Left forelimb (tissue), 1 donor: ENCODE measurements around the gene MAP2.

Experiments used
- DNase-seq: peaks from one replicate; pipeline ENCODE4 v3.0.0-alpha.2; 2018; ENCODE audit warnings: low spot score

MAP2 gene

DNA sequence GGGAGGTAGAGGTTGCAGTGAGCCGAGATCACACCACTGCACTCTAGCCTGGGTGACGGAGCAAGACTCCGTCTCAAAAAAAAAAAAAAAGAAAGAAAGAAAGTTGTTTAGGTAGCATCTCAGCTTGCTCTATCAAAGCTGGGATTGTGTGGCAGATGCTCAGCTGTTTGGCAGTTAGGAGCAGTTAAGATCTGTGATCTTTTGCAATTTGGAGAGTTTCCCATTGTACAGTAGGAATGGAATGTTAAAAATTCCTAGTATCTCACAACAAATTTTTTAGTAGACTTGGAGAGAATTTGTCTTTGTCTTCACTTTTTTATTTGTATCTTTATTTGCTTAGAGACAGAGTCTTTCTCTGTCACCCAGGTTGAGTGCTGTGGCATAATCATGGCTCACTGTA is 224.9 kb downstream of the MAP2 start:
- no peak for DNase-seq

GRCh38 chr2:209653134-209653533 is 229.3 kb downstream of the MAP2 start:
- DNase-seq = no peak

DNA sequence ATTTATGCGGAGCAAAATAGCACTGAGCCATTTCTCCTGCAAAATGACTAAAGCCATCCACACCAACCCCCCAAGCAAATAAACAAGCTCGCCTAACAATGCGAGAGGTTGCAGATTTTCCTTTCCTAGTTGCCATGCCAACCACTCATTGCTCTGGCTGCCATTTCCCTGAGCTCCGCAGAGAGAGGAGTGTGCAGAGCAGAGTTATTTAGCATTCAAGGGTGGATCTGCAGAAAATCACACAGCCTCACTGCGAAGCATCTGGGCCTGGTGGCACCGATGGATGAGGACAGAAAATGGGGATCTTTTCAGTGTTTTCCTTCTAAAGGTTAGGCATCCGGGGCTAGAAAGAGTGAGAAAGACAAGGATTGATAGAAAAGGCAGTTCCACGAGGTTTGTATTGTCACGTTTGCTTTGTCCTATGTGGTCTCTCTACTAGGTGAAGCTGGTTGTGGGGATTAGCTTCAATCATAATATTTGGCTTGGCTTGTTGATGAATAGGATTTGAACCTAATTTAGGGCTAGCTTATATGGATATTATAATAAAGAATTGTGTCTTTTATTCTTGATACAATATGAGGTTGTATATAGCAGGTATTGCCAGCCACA is 237.5 kb downstream of the MAP2 start:
- no peak for DNase-seq

DNA sequence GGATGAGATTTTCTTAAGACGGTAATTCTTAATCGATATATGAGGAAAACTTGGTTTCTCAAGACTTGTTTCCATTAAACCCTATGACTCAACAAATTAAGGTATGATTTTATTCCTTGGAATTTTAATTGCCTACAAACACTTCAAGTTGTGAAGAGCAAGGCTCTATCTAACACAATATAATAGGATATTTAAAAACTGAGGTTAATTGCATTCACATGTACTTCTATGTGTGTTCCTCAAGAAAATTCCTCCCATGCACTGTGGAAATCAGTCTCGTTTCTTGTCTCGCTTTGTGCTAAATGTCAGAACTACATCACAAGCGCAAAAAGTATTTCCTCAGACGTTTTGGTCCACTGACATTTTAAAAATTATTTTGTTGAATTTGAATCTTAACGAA is 238.2 kb downstream of the MAP2 start:
- DNase-seq = no peak

GRCh38 chr2:209663139-209663538 is 239.3 kb downstream of the MAP2 start:
- no peak for DNase-seq

DNA sequence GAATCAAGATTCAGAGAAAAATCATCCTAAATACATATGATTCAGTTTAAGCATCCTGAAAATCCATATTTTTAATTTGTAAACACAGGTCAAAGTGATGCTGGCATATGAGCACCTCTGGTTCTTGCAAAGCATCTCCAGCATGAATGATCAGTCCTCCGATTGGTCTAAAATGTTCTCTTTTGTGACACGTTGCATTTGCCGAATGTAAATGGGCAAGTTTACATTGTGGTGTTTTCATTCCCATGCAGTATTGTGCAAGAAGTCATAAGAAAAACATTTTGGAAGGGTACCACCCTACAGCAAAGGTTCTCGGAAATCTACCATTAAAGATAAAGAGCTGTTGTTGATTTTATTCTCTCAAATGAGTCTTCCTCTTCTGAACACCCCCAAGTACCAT is 239.8 kb downstream of the MAP2 start:
- DNase-seq = no peak

GRCh38 chr2:209666296-209666695 is 242.4 kb downstream of the MAP2 start:
- no peak for DNase-seq

DNA sequence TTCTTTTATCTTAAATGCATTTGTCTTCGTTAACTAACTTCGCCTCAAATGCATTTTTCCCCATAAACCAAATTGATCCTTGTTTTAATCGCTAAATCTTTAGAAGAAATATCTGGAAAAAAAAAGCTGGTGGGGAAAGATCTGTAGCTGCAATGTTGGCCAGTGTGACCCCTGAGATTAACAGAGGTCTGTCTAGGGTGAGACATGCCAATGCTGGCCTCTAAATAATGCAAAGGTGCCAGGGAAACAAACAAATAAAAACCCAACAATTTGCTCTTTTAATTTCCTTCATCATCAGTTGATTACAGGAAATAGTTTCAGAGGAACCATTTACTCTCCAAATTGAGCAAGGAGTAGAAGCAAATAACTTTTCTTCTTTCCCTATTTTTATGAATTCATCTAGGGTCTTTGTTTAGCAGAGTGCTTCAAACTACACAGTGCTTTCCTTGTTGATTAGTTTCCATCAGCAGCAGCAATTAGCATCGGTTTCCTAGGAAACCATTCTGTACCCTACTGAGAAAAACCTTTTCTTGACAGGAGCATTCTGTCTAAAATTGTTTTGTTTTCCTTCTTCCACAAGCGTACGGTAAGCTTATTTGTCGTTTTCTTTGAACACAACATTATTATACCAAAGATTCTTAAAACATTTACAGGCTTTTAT is 247.3 kb downstream of the MAP2 start:
- no peak for DNase-seq

DNA sequence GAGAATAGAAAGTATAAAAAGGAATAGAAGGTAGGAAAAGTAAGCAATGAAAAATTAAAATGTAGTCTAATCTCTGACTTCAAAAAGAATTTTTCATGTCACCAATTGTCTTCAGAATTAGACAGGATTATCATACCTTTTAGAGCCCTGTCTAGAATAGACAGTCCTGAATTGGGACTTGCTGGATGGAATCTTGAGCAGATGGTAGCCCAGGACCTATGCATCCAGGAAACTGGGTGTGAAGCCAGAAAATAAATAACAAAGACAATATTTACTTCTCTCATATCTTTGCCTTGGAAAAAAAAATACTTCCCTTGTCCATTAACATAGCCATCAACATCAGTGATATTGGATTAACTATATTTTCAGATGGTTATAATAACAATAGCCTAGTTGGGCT is 250.0 kb downstream of the MAP2 start:
- DNase-seq = no peak

DNA sequence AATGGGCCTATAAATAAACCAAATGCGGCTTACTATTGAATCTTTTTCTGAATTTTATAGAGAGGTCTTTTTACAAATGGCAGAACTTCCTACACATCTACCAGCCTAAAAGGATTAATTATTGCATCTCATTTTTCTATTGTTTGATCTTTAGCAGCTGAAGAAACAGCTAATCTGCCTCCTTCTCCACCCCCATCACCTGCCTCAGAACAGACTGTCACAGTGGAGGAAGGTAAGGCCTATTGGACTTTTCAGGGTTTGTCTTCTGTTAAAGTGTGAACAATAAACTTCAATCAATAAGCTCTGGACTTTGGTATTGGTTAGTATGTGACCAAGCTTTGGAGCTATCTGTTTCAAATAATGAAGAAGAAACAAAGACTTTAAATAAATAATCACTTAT is 256.7 kb downstream of the MAP2 start:
- no peak for DNase-seq

DNA sequence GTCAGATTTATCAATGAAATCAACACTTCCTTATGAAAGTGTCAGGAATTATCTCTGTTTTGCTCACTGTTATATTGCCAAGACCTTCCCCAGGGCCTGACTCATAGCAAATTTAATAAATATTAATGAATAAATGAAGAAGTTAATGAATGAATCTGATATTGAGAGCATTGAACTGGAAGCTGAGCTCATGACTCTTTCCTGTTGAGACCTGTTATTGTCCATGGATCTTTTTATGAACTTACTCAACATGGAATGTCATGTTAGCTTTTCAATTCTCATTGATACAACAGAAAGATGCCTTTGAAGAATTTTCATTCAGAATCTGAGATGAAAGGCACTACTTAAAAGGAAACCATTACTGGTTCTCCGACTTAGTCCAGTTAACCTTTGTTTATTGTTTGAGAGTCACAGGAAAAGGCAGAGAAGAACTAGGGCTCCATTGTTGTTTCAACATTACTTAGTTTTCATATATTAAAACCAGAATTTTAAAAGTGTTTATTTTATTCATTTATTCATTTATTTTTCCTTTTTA is 257.4 kb downstream of the MAP2 start:
- no peak for DNase-seq

DNA sequence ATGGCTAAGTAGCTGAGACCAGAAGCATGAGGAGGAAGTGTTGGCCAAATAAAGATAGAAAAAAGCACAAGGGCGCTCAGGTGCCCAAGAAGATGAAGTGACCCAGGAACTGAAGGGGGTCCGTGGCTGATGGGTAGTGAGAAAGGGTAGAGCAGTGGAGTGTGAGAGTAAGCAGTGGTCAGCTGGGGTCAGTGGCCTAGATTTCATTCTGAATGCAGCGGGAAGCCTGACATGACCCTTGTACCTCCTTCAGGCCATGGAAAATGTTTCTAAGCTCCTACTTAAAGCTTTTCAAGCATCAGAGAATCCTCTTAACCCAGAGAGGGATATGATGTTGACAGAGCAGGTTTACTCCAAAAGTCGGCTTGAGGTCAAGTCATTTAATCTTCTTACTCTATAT is 258.8 kb downstream of the MAP2 start:
- DNase-seq = no peak

DNA sequence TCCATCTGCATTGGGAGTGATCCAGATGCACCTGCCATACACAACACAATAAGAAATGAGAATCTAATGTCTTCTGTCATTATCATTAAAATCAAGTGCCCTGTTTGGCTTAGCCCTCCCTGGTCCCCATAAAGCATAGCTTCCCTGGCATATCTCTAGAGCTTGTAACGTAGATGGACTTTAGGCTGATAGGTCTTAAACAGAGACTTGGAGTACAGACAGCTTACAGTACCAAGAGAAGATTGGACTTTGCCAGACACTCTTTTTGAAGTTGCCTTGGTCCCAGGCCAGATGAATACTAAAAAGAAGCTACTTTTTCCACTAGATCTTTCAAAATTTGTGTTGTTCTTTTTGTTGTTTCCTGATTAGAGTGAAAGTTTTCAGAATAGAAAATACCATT is 261.5 kb downstream of the MAP2 start:
- no peak for DNase-seq

DNA sequence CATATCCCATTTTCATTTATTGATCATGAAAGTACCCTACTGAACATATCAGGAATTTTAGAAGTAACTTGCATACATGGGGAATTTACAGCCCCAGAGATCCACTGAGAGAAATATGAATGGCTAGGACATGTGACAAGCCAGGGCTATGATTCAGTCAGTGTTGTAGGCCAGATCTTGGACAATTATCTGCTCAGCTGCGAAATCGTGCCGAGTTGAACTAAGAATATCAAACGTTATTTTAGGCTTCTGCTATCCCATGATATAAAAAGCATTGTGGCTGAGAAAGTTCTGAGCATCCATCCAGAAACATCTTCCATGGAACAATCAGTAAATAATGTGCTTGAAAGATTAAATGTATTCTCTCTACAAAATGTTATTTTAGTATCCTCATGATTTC is 262.1 kb downstream of the MAP2 start:
- DNase-seq = no peak

DNA sequence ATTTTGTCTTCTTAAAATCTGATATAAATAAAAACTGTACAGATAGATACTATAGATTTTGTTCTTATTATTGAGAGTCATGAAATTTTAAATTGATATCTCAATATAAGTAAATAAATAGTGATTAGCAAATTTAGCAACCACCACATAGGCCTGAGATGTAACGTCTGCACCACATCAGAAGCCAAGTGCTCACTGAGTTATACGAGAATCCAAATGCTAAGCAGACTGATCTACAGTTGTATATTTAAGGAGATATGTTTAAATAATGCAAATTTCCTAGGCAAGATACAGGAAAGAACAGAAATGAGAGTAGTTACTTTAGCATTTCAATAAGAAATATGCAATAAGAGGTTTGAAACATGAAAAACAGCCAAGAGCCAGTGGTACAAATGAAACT is 262.6 kb downstream of the MAP2 start:
- no peak for DNase-seq

DNA sequence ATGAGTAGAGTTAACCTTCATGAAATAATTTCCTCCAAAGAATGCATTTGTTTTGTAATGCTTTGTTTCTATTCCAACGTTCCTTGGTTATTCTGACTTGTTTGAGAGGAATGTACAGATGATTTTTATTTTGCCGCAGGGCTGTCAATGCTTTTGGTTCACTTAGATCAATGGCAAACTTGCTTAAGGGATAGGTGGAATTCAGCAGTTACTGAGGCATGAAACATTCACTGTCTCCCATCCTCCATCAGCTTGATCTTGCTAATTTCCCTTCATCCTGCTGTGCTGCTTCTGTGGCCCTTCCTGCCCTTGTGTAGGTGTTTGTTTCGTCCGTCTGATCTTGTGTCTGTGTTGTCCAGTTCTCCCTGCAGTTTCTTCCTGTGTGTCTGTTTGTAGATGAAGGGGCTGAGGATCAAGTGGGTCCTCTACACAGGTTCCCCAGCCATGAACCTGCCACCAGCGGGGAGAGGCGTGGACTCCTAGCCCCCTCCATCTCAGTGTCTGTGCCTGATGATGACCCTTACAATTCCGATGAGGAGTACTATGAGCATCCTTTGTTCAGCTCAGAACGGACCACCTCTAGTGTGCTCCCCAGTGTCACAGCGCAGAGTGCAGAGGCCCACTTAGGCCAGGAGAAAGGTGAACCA is 263.6 kb downstream of the MAP2 start:
- no peak for DNase-seq

- no peak for DNase-seq
Observed at GRCh38 chr2:209688385-209688784, 264.5 kb downstream of the MAP2 start.

DNA sequence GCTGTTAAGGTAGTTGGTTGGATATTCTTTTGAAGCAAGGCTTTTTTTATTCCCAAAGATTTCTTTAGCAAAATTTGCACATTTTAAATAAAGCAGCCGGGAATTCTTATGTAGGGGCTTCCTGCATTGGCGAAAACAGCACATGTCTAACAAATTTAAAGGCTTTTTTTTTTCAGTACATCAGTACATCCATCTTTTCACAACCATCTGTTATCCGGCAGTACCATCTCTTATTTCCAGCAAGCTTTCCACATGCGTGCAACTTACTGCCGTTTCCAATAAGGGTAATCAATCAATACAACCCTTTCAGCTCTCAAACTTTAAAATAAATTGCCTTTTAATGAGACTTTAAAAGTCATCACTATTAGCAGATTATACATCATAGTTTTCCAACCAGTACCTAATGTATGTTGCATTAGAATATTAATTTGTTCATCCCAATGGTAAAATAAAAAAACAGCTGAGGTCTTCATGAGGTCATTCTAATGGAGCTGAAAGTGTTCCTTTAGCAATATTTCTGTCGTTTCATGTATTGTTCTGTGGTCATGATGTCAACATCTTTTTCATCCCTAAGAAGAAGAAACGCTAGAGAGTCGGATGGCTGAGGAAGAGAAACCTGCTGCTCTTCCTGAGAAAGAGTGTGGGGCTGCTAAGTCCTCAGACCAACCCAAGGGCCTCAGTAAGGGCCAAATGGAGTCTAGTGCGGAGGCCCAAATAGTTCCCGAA is 266.3 kb downstream of the MAP2 start:
- DNase-seq = no peak

- no peak for DNase-seq
Observed at GRCh38 chr2:209694748-209695147, 270.9 kb downstream of the MAP2 start.

DNA sequence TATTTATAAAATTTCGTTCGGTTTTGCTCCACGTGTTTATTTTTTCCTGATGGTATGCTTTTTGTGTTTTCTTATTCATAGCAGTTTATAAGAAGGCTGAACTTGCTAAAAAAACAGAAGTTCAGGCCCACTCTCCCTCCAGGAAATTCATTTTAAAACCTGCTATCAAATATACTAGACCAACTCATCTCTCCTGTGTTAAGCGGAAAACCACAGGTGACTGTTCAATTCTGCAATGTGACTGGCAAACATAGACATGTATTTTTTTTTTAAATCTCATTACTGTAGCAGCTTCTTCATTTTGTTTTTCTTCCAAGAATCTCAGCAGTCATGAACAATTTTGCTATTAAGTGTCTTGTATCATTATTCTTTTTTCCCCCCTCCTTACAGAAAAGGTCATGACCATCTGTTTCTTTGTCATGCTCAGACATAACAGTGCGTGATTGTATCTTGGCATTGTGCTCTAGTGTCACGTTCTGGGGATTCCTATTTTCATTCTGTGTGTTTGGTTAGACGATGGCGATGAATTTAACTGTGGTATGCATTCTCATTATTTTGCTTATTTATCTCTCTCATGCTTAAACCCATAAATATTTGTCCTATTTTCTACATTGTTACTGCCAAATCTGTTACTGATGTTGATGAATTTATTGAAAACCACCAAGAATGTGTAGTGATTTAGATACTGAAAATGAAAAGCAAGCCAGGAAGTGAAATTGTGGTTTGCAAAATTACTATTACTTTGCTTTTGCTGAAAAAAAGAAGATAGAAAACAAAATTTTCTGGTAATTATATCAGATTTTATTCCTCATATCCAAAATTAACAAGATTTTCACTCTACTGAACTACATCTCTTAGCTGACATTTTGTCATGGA is 273.2 kb downstream of the MAP2 start:
- no peak for DNase-seq

DNA sequence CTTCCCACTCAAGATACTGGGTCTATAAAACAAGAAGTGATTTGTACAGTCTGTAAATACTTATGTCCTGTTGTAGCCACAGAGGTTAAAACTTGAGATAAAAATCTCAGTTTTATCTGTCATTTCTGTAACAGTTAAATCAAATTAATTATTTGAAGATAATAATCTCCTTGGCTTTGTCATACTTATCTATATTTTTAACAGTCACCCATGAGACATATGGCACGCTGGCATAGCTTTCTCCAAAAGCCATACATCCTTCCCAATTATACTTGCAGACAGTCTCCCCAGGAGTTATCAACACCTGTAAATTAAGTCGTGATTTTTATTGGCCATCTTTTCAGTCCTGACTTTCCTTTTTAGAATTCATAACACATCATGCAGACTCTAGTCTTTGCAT is 278.9 kb downstream of the MAP2 start:
- DNase-seq = no peak

- no peak for DNase-seq
Observed at GRCh38 chr2:209713219-209713618, 289.4 kb downstream of the MAP2 start.
